Measurements from ENCODE around the gene SCD5. TPM values are rescaled to one million over a fixed set of nuclear protein-coding genes. Genes with fewer than 3 reads are reported as not detected.

Gene SCD5
- total and polyA plus RNA-seq, 9 of the 15 experiments (the other 6 are each of a cell fraction or from before 2014, with no cell fraction given) = 0.01 to 0.20 (median 0.03) TPM; not detected in 5

DNA sequence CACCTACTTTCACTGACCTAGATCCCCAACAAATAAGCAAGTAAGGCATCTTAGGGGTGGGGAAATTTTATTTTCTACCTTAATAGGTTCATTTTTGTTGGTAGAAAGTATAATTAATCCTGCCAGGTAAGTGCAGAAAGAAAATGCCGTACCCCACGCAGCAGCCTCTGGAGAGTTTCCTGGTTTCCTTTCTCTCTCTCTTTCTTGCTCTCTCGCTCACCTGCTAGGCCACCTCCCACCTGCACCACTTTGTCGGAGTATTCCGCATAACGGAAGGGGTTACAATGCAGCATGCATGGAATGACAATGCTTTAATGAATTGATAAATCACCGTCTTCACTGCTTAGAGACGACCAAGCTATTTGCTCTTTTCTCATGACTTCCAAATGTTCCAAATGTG, 101.0 kb downstream of the SCD5 start (continued):
- no peak for TF ChIP-seq KLF13 (tag; IDR thresholded peaks at IDR 0.05; ENCODE audit: borderline replicate concordance, low read depth)
- TF ChIP-seq ETV6 (IDR thresholded peaks at IDR 0.05; ENCODE audit: borderline replicate concordance in 1 of 2, low read depth in 2 of 2, low read length in 1 of 2) = no peak
- no peak for TF ChIP-seq ETV6 (CRISPR knock-in tag; IDR thresholded peaks at IDR 0.05; ENCODE audit: borderline replicate concordance)
- TF ChIP-seq CLOCK (CRISPR knock-in tag; IDR thresholded peaks at IDR 0.05; ENCODE audit: borderline replicate concordance) = no peak

DNA sequence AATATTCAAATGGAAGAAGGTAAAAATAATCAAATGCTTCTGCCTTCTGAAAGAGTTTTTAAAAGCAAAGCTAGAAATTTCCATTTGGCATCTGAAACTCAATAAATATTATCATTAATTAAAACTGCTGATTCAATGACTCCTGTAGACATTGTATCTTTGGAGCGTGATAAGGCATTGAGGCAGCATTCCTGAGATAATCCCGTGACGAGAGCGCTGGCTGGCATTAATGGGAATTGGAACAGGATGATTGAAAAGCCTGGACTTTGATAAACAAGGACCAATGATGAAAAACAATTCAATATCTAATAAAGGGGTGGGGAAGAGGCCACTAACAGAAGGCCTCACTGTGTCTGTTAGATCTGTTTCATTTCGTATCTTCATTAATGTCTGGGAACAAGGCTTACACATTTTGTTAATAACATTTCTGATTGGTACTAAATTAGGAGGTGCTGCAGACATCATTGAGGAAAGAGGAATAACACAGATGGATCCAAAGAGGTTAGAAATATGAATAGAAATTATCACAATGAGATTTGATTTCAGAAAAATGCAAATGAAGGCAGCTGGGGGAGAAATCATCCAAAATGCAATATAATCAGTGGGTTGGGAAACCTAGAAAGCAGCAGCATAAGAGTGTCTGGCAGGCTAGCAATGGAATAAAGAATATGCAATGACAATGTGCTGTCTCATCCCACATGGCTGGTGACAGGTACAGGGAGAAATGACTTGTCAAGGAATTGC, 102.3 kb downstream of the SCD5 start:
- POLR2A ChIA-PET = no interaction called here
- intact Hi-C loops (cut with micrococcal nuclease) (no loop called here), in situ Hi-C loops (cut with MboI) (no loop called here)
- Histone ChIP-seq H3K9me1 (ENCODE audit: control insufficient read depth, insufficient read depth, low read length) (no peaks in the 10 kb centered on the region), H3K4me1 (replicated peaks in 1 of 2; ENCODE audit: control insufficient read depth in 2 of 2, insufficient read depth in 2 of 2, low read length in 2 of 2) (no peaks in the 10 kb centered on the region), H3K27me3 (ENCODE audit: control insufficient read depth in 2 of 2, insufficient read depth in 2 of 2, low read length in 2 of 2) (peaks cover 15 to 38% of the 10 kb centered on the region in 2 experiments; a peak in 4 of 5 replicates), H3K9me3 (replicated peaks; ENCODE audit: control insufficient read depth, insufficient read depth, low read depth, low read length) (no peaks in the 10 kb centered on the region), H2AFZ (ENCODE audit: low read depth, low read length) (no peak overlapping the region), H4K20me1 (replicated peaks; ENCODE audit: control insufficient read depth, insufficient read depth, low read length) (no peaks in the 10 kb centered on the region), H3K4me2 (ENCODE audit: insufficient read depth, low read length) (no peak overlapping the region), H3K79me2 (ENCODE audit: control insufficient read depth, insufficient read depth, low read length) (no peaks in the 10 kb centered on the region), H3K36me3 (ENCODE audit: control insufficient read depth, insufficient read depth, low read length) (no peaks in the 10 kb centered on the region), H3K9ac (ENCODE audit: insufficient read depth in 1 of 2, low read depth in 2 of 2, low read length in 2 of 2) (no peak overlapping the region), H3K27ac (ENCODE audit: extremely low read depth, low read depth, low read length) (no peak overlapping the region), H3K4me3 (no peak overlapping the region)
- WGBS (ENCODE audit: insufficient coverage, low coverage, missing lambda C conversion rate) = 0% methylated on average over 5 of the region's 5 CpGs
- no peak for DNase-seq (ENCODE audit: extremely low read depth in 1 of 4, low spot score in 3 of 4)
- CTCF ChIA-PET (ENCODE audit: low intra/inter-chr PET ratio) = no interaction called here
- BruUV-seq (replicated peaks) = no TSS peak
- FAIRE-seq = no peak
- no peak for ATAC-seq
- TF ChIP-seq, protein P1, sequence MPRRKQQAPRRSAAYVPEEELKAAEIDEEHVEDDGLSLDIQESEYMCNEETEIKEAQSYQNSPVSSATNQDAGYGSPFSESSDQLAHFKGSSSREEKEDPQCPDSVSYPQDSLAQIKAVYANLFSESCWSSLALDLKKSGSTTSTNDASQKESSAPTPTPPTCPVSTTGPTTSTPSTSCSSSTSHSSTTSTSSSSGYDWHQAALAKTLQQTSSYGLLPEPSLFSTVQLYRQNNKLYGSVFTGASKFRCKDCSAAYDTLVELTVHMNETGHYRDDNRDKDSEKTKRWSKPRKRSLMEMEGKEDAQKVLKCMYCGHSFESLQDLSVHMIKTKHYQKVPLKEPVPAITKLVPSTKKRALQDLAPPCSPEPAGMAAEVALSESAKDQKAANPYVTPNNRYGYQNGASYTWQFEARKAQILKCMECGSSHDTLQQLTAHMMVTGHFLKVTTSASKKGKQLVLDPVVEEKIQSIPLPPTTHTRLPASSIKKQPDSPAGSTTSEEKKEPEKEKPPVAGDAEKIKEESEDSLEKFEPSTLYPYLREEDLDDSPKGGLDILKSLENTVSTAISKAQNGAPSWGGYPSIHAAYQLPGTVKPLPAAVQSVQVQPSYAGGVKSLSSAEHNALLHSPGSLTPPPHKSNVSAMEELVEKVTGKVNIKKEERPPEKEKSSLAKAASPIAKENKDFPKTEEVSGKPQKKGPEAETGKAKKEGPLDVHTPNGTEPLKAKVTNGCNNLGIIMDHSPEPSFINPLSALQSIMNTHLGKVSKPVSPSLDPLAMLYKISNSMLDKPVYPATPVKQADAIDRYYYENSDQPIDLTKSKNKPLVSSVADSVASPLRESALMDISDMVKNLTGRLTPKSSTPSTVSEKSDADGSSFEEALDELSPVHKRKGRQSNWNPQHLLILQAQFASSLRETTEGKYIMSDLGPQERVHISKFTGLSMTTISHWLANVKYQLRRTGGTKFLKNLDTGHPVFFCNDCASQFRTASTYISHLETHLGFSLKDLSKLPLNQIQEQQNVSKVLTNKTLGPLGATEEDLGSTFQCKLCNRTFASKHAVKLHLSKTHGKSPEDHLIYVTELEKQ (CRISPR knock-in tag; IDR thresholded peaks at IDR 0.05) = no peak
- TF ChIP-seq PHB (CRISPR knock-in tag; IDR thresholded peaks at IDR 0.05) = no peak
